Activated T-helper 1 cell treated with Interleukin-2 at 50 U/mL for 16 hours (primary cell): ENCODE data around the gene CFAP57.

Experiments used
- DNase-seq: peaks from one replicate; pipeline ENCODE4 v3.0.0-alpha.2; 2020; ENCODE audit warnings: low read depth

The CFAP57 gene

GRCh38 chr1:43299101-43299500 lies 127.0 kb downstream of the CFAP57 start:
- DNase-seq, result no peak

GRCh38 chr1:43300378-43301094 lies 128.4 kb downstream of the CFAP57 start, which contains the start of gene TIE1:
Gene TIE1, plus strand, starts transcription at chr1:43300982. Its CDS starts 90 bp downstream, at chr1:43301072.
- DNase-seq, result no peak

- DNase-seq, result no peak
These were observed 130.1 kb downstream of the CFAP57 start for GRCh38 chr1:43302201-43302600.

GRCh38 chr1:43302721-43303470 lies 130.8 kb downstream of the CFAP57 start:
- no peak for DNase-seq

GRCh38 chr1:43303471-43304313 lies 131.6 kb downstream of the CFAP57 start:
- DNase-seq, result no peak
